ENCODE data around the gene PARD3B.

- TF ChIP-seq CTCF (conservative IDR thresholded peaks at IDR 0.05; ENCODE audit: low read depth in 2 of 2) (no peak), REST (IDR thresholded peaks at IDR 0.05; ENCODE audit: unreplicated experiment) (no peak), EZH2 (IDR thresholded peaks at IDR 0.05; ENCODE audit: low read depth, unreplicated experiment) (no peak)
These were observed 919.4 kb downstream of the PARD3B start for GRCh38 chr2:205464681-205465080.
